ENCODE results near the gene ZKSCAN8. TPM values are rescaled to one million over a fixed set of nuclear protein-coding genes. Genes with fewer than 3 reads are reported as not detected.

ZKSCAN8 gene
- total RNA-seq, 1 experiment from 2014 or later = 25.4 TPM

- no peak for DNase-seq
- H3K9me3 Mint-ChIP-seq = no peaks in the 10 kb centered on the region
- Histone ChIP-seq H4K8ac (replicated peaks; ENCODE audit: insufficient read length, low read depth, low read length) (no peak overlapping the region), H2BK15ac (ENCODE audit: low read depth, low read length) (no peak overlapping the region), H3K79me1 (ENCODE audit: insufficient read depth, low read depth, low read length, poor library complexity, severe bottlenecking) (no peaks in the 10 kb centered on the region), H3K18ac (ENCODE audit: insufficient read length, low read depth, low read length) (no peak overlapping the region), H3T11ph (ENCODE audit: low read length) (no peak overlapping the region), H2AFZ (ENCODE audit: low read length) (no peak overlapping the region), H2BK5ac (ENCODE audit: insufficient read length, low read length) (no peak overlapping the region), H4K20me1 (ENCODE audit: control insufficient read depth, insufficient read depth, insufficient read length) (no peaks in the 10 kb centered on the region), H4K91ac (ENCODE audit: insufficient read length, low read depth, low read length) (no peak overlapping the region), H2BK120ac (ENCODE audit: low read depth, low read length, poor library complexity, severe bottlenecking) (no peak overlapping the region), H2BK12ac (ENCODE audit: insufficient read length, low read depth, low read length) (no peak overlapping the region), H3K23me2 (ENCODE audit: insufficient read length, low read depth, low read length, poor library complexity, severe bottlenecking) (no peaks in the 10 kb centered on the region), H3K9me3 (ENCODE audit: control insufficient read depth, low read depth, low read length) (no peaks in the 10 kb centered on the region), H2BK20ac (ENCODE audit: low read depth, low read length, poor library complexity, severe bottlenecking) (no peak overlapping the region), H3K4me2 (ENCODE audit: insufficient read depth, insufficient read length, low read length) (no peak overlapping the region), H3K9ac (ENCODE audit: extremely low read depth, insufficient read length, low read length) (no peak overlapping the region), H3K23ac (ENCODE audit: insufficient read length, low read depth, low read length) (no peak overlapping the region), H3K27me3 (ENCODE audit: insufficient read depth, low read length) (no peaks in the 10 kb centered on the region; the same call in 1 of the 2 replicates), H3K56ac (ENCODE audit: insufficient read length, low read depth, low read length) (no peak overlapping the region), H3K79me2 (ENCODE audit: insufficient read depth, low read length) (peaks cover 4% of the 10 kb centered on the region; the same call in 1 of the 2 replicates), H3K27ac (ENCODE audit: insufficient read length, low read depth, low read length) (no peak overlapping the region), H3K4ac (ENCODE audit: low read depth, low read length) (no peak overlapping the region), H3K14ac (ENCODE audit: insufficient read depth, low read length) (no peak overlapping the region), H4K5ac (ENCODE audit: insufficient read length, low read depth, low read length) (no peak overlapping the region), H3K4me1 (ENCODE audit: insufficient read depth, low read length) (no peaks in the 10 kb centered on the region), H2AK5ac (ENCODE audit: insufficient read length, low read length) (no peak overlapping the region)
- peaks cover 28 to 52% (median 44%) of the 10 kb centered on the region in 3 experiments for H3K36me3 Mint-ChIP-seq (ENCODE audit: insufficient read depth in 1 of 3, low read depth in 3 of 3)
- no CpG with 5 or more reads among the region's 1 CpG for WGBS (ENCODE audit: extremely low coverage, insufficient read length, low lambda C conversion rate)
- H3K27ac Mint-ChIP-seq = no peak overlapping the region
- peaks cover 9% of the 10 kb centered on the region for H3K27me3 Mint-ChIP-seq (ENCODE audit: low read depth)
- peaks cover 4 to 11% of the 10 kb centered on the region in 2 experiments for H3K4me1 Mint-ChIP-seq
- TF ChIP-seq CTCF (conservative IDR thresholded peaks at IDR 0.05) = no peak
- H3K4me3 Mint-ChIP-seq = no peak overlapping the region
These were observed 3.5 kb downstream of the ZKSCAN8 start for GRCh38 chr6:28145231-28145630.
